GM12873 (cell line): ENCODE data around the gene ABLIM1.

ENCODE experiments used
- TF ChIP-seq, protein P1 (sequence below): IDR thresholded peaks from 2 replicates; pipeline ENCODE4 v1.5.1; 2012; ENCODE audit warnings: low read depth, mild to moderate bottlenecking, moderate library complexity, low read length, control low read depth; ENCODE audit not compliant: insufficient read depth; ENCODE audit errors: missing control alignments

The ABLIM1 gene

DNA sequence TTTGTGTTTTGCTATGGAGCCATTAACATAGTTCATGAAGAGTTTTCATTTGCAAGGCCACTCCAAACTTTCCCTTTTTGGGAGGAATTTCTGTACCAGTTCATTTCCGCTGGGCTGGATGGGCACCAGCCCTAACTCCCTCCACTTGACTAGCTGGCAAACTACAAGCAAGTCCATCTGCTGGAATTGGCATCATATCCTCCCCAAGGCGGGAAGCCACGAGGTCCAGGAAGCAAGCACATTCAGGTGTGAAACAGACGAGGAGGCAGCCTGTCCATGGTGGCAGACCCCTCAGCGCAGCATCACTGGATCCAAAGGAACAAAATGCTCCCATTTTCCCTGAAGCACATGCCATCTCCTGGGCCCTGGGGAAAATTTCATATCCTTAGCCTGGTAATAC is 125.8 kb downstream of the ABLIM1 start:
- TF ChIP-seq, protein P1, sequence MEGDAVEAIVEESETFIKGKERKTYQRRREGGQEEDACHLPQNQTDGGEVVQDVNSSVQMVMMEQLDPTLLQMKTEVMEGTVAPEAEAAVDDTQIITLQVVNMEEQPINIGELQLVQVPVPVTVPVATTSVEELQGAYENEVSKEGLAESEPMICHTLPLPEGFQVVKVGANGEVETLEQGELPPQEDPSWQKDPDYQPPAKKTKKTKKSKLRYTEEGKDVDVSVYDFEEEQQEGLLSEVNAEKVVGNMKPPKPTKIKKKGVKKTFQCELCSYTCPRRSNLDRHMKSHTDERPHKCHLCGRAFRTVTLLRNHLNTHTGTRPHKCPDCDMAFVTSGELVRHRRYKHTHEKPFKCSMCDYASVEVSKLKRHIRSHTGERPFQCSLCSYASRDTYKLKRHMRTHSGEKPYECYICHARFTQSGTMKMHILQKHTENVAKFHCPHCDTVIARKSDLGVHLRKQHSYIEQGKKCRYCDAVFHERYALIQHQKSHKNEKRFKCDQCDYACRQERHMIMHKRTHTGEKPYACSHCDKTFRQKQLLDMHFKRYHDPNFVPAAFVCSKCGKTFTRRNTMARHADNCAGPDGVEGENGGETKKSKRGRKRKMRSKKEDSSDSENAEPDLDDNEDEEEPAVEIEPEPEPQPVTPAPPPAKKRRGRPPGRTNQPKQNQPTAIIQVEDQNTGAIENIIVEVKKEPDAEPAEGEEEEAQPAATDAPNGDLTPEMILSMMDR: no peak

- TF ChIP-seq, protein P1: no peak
These were observed 131.4 kb downstream of the ABLIM1 start for GRCh38 chr10:114526504-114527238.

DNA sequence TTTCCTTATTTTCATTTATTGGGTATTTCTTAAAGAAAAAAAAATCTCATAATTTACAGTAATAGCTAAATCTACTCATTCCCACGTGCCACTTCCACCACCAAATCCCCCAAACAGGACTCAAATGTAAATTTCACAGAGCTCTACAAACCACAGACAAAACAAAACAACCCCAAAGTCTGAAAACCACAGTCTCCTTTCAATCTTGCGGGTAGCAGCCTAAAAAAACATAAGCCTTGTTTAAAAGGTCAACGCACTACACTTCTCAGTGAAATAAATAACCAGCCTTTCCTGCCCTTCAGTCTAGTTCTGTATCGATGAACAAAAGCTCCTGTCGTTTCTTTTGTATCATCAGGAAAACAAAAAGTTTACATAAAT is 132.0 kb downstream of the ABLIM1 start:
- TF ChIP-seq, protein P1: no peak

DNA sequence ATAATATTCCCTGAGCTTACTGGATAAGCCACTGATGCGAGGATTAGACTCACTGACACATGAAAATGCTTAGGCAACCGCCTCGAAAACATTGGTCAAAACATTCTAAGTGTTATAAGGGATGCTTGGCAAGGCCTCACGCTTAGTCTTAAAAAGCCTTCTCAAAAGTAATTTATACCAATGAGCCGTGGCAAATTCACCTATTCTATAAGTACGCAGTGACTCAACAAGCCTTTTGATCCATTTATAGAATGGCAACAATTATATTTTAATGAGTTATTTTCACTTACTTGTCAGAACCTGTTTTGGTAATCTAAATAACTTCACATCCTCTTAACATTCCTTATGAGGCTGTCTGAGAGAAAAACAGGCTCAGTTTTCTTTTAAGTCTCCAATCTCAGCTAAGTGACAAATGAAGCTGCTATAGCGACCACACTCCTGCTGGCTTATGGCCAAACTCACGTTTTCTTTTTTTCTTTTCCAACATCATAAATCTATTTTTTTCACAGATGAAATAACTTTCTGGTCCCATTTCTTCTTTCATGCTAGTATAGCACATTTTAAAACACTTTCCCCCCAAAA is 132.6 kb downstream of the ABLIM1 start:
- TF ChIP-seq, protein P1: no peak

DNA sequence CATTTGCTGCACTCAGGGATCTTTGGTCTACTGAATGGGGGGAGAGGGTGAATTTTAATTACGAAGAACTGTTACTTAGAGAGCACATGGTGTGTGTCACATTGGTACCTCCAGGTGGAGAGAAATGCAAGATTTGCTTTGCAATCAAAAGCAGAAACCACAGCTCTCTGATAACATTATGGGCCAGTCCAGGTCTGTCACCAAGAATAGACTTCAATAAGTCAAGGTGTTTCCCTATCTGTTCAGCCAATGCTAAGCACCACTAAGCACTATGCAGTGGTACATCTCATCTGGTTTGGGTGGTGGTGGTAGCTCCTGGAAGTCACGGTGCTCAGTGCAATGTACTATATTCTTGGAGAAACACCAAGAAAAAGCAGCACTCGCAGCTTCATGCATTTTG is 134.2 kb downstream of the ABLIM1 start:
- TF ChIP-seq, protein P1: no peak

DNA sequence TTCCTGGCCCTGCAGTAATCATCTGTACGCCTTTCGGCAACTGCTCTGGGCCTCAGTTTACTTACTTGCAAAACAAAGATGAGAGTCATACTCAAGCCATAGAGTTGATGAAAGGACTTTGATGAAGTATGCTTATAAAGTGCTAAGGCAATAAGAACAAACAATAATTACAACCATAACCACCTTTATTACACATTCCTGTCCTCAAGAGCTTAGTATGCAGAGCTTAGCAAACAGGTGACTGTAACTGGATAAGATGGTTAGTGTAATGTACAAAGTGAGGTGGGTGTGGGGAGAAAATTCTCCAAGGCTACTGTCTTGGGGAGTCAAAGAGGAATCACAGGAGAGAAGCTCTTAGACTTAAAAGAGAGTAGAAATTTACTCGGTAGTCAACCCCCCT is 136.8 kb downstream of the ABLIM1 start:
- TF ChIP-seq, protein P1: no peak

- TF ChIP-seq, protein P1: no peak
These were observed 137.6 kb downstream of the ABLIM1 start for GRCh38 chr10:114520453-114520852.
